B cell (primary cell): ENCODE data around the gene TTC32. TPM values are rescaled to one million over a fixed set of nuclear protein-coding genes. Genes with fewer than 3 reads are reported as not detected.
"Not testable (repeated sequence)": the region's sequence is repeated elsewhere in the genome, so short reads cannot be mapped to it uniquely, and the experiment has no call there.

ENCODE experiments used
- ATAC-seq: fragments of 200-7000 bp; cut with Tn5 transposase; one replicate; pipeline ENCODE4 v1.10.0; 2021; ENCODE audit warnings: low read depth, mild to moderate bottlenecking, moderate number of reproducible peaks, moderate library complexity
- CTCF ChIA-PET: fragments of 350-600 bp; sonication (Branson Sonifier 250); formaldehyde crosslinking; loops from one replicate; lab custom pipeline; 2021; ENCODE audit warnings: antibody characterized with exemption, inconsistent platforms; lab: Charles Lee
- POLR2A ChIA-PET: fragments of 350-600 bp; sonication (Branson Sonifier 250); formaldehyde crosslinking; loops from one replicate; lab custom pipeline; 2021; ENCODE audit warnings: antibody characterized with exemption; lab: Charles Lee
- DNase-seq: peaks from one replicate; pipeline ENCODE4 v3.0.0; 2013
- H2AFZ ChIP-seq: 2 replicates; pipeline ENCODE4 v1.6.1; 2012; ENCODE audit warnings: mild to moderate bottlenecking, low read depth, low read length; ENCODE audit not compliant: insufficient read depth, poor library complexity, severe bottlenecking
- H3K27ac ChIP-seq, 2 donors: 1 replicate in 1 of 2; 2 replicates in 1 of 2; pipeline ENCODE4 v1.5.1; 2012 to 2013; ENCODE audit warnings: low read length in 2 of 2, mild to moderate bottlenecking in 2 of 2, moderate library complexity in 1 of 2
- H3K27me3 ChIP-seq, 4 experiments: fragments of 200-600 bp in 1 of 4; sonication (generic) in 1 of 4; replicated peaks in 1 of 4; 1 replicate in 2 of 4; 2 replicates in 2 of 4; pipeline versions ENCODE4 v1.6.1 to v1.7.0; 2013 to 2016; ENCODE audit warnings: low read length in 3 of 4, mild to moderate bottlenecking in 2 of 4, mixed read lengths in 1 of 4, moderate library complexity in 1 of 4; ENCODE audit not compliant: insufficient read depth in 4 of 4, control insufficient read depth in 3 of 4; ENCODE audit errors: control extremely low read depth in 1 of 4
- H3K36me3 ChIP-seq, 2 experiments: replicated peaks in 1 of 2; 1 replicate in 1 of 2; 2 replicates in 1 of 2; pipeline versions ENCODE4 v1.6.1 to v1.7.1; 2013; ENCODE audit warnings: low read length in 1 of 2; ENCODE audit not compliant: insufficient read depth in 2 of 2, control insufficient read depth in 1 of 2; ENCODE audit errors: control extremely low read depth in 1 of 2, extremely low read depth in 1 of 2
- H3K4me1 ChIP-seq, 2 donors: fragments of 200-600 bp in 1 of 2; sonication (generic) in 1 of 2; 1 replicate in 1 of 2; 2 replicates in 1 of 2; pipeline versions ENCODE4 v1.5.1 to v1.6.1; 2013 to 2017; ENCODE audit warnings: low read length in 2 of 2; ENCODE audit not compliant: control insufficient read depth in 2 of 2, insufficient read depth in 2 of 2
- H3K4me2 ChIP-seq: replicated peaks from 2 replicates; pipeline ENCODE3; 2012; ENCODE audit warnings: mild to moderate bottlenecking, low read depth, low read length; ENCODE audit not compliant: poor library complexity, severe bottlenecking
- H3K4me3 ChIP-seq, 5 experiments: fragments of 200-600 bp in 1 of 5; sonication (generic) in 1 of 5; 1 replicate in 3 of 5; 2 replicates in 2 of 5; pipeline versions ENCODE4 v1.5.1 to v1.7.0; 2011 to 2016; ENCODE audit warnings: low read length in 4 of 5, mild to moderate bottlenecking in 4 of 5, low read depth in 2 of 5, control low read depth in 1 of 5, moderate library complexity in 1 of 5; ENCODE audit not compliant: insufficient read depth in 1 of 5; ENCODE audit errors: control extremely low read depth in 1 of 5, extremely low read depth in 1 of 5
- H3K79me2 ChIP-seq: fragments of 200-600 bp; sonication (generic); one replicate; pipeline ENCODE4 v1.6.0; 2016; ENCODE audit warnings: low read length; ENCODE audit not compliant: control insufficient read depth, insufficient read depth
- H3K9ac ChIP-seq: fragments of 200-600 bp; sonication (generic); 2 replicates; pipeline ENCODE4 v1.6.1; 2017; ENCODE audit warnings: mild to moderate bottlenecking, low read length, moderate library complexity
- H3K9me3 ChIP-seq, 3 donors: one replicate each; pipeline versions ENCODE4 v1.6.1 to v1.7.1; 2013; ENCODE audit warnings: low read length in 2 of 3; ENCODE audit not compliant: control insufficient read depth in 2 of 3, insufficient read depth in 1 of 3; ENCODE audit errors: control extremely low read depth in 1 of 3
- H4K20me1 ChIP-seq: 2 replicates; pipeline ENCODE4 v1.6.0; 2012; ENCODE audit warnings: mild to moderate bottlenecking, low read length; ENCODE audit not compliant: insufficient read depth, control insufficient read depth, poor library complexity, severe bottlenecking
- H3K27ac Mint-ChIP-seq: one replicate; pipeline ENCODE4 v1.8.0; 2021; ENCODE audit warnings: mixed read lengths
- H3K27me3 Mint-ChIP-seq: one replicate; pipeline ENCODE4 v1.8.0; 2021; ENCODE audit warnings: mixed read lengths
- H3K4me1 Mint-ChIP-seq: one replicate; pipeline ENCODE4 v1.8.0; 2021; ENCODE audit warnings: mixed read lengths
- H3K4me3 Mint-ChIP-seq: one replicate; pipeline ENCODE4 v1.8.0; 2021; ENCODE audit warnings: mixed read lengths
- H3K9me3 Mint-ChIP-seq: one replicate; pipeline ENCODE4 v1.8.0; 2022; ENCODE audit warnings: mixed read lengths; ENCODE audit not compliant: insufficient read depth
- EZH2 ChIP-seq: IDR thresholded peaks from 2 replicates; pipeline ENCODE4 v1.6.1; 2012; ENCODE audit warnings: borderline replicate concordance, low read depth, mild to moderate bottlenecking, moderate library complexity, low read length; ENCODE audit not compliant: insufficient read depth, poor library complexity, severe bottlenecking
- WGBS: methylation state at CpG from one replicate; pipeline ENCODE4 v1.1.5; 2013; ENCODE audit warnings: missing lambda C conversion rate; ENCODE audit not compliant: insufficient coverage; 5-methylcytosine and 5-hydroxymethylcytosine counted together
- intact Hi-C: fragments of 100-400 bp; cut with micrococcal nuclease; formaldehyde crosslinking; loops from one replicate; pipeline ENCODE4 v1.10.0; 2022
- polyA plus RNA-seq: library from polyadenylated mRNA; depleted of rRNA; stranded (reverse); fragments of >200 nt; gene quantifications from 2 replicates; pipeline ENCODE4 v1.2.3, GENCODE V29; 2012
- total RNA-seq, 2 donors: library from RNA; stranded (reverse); fragments of 120-200 nt in 1 of 2; gene quantifications; 1 replicate in 1 of 2; 2 replicates in 1 of 2; pipeline versions ENCODE4 v1.2.3 to v1.2.4, GENCODE V29; 2013 to 2022
- TF ChIP-seq, protein P1 (sequence below): fragments of 200-600 bp; IDR thresholded peaks from one replicate; pipeline ENCODE4 v1.8.0; 2022; ENCODE audit warnings: antibody characterized with exemption, mild to moderate bottlenecking

TTC32 gene
- total and polyA plus RNA-seq, 2 donors (not counting 1 experiment from before 2014, with no cell fraction given): 27.7 to 38.1 TPM

DNA sequence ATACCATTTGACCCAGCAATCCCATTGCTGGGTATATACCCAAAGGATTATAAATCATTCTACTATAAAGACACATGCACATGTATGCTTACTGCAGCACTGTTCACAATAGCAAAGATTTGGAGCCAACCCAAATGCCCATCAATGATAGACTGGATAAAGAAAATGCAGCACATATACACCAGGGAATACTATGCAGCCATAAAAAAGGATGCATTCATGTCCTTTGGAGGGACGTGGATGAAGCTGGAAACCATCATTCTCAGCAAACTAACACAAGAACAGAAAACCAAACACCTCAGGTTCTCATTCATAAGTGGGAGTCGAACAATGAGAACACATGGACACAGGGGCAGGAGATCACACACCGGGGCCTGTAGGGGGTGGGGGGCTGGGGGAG, 20.4 kb upstream of the TTC32 start:
- POLR2A ChIA-PET, DNase-seq, H3K36me3 ChIP-seq, H3K9me3 Mint-ChIP-seq, H3K4me3 Mint-ChIP-seq, H4K20me1 ChIP-seq, H3K27me3 Mint-ChIP-seq, H3K27me3 ChIP-seq, intact Hi-C loops, ATAC-seq, H3K9ac ChIP-seq, H3K9me3 ChIP-seq, CTCF ChIA-PET, H3K4me1 ChIP-seq, H3K4me3 ChIP-seq, H3K27ac Mint-ChIP-seq, H3K4me2 ChIP-seq, H3K4me1 Mint-ChIP-seq, H3K79me2 ChIP-seq, H3K27ac ChIP-seq, H2AFZ ChIP-seq: not testable (repeated sequence)
- WGBS: 67% methylated on average over 1 of the region's 3 CpGs

DNA sequence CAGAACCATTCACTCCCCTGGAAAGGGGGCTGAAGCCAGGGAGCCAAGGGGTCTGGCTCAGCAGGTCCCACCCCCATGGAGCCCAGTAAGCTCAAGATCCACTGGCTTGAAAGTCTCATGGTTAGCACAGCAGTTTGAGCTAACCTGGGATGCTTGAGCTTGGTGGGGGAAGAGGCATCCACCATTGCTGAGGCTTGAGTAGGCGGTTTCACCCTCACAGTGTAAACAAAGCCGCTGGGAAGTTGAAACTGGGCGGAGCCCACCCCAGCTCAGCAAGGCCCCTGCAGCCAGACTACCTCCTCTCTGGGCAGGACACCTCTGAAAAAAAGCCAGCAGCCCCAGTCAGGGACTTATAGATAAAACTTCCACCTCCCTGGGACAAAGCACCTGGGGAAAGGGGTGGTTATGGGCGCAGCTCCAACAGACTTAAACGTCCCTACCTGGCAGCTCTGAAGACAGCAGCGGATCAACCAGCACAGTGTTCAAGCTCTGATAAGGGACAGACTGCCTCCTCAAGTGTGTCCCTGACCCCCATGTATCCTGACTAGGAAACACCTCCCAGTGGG, 14.7 kb upstream of the TTC32 start:
- peaks cover 0 to 1% of the 10 kb centered on the region in 2 experiments for H3K36me3 ChIP-seq
- no peaks in the 10 kb centered on the region for H3K4me1 ChIP-seq
- no peak overlapping the region for H3K9ac ChIP-seq
- H3K4me2 ChIP-seq: no peak overlapping the region
- DNase-seq (no peak), ATAC-seq (no peak)
- H3K9me3 ChIP-seq: peaks cover 0 to 8% (median 0%) of the 10 kb centered on the region in 3 donors
- 96% methylated on average over 5 of the region's 6 CpGs for WGBS
- H3K4me1 Mint-ChIP-seq: no peaks in the 10 kb centered on the region
- H3K4me3 Mint-ChIP-seq: no peak overlapping the region
- TF ChIP-seq, protein P1, sequence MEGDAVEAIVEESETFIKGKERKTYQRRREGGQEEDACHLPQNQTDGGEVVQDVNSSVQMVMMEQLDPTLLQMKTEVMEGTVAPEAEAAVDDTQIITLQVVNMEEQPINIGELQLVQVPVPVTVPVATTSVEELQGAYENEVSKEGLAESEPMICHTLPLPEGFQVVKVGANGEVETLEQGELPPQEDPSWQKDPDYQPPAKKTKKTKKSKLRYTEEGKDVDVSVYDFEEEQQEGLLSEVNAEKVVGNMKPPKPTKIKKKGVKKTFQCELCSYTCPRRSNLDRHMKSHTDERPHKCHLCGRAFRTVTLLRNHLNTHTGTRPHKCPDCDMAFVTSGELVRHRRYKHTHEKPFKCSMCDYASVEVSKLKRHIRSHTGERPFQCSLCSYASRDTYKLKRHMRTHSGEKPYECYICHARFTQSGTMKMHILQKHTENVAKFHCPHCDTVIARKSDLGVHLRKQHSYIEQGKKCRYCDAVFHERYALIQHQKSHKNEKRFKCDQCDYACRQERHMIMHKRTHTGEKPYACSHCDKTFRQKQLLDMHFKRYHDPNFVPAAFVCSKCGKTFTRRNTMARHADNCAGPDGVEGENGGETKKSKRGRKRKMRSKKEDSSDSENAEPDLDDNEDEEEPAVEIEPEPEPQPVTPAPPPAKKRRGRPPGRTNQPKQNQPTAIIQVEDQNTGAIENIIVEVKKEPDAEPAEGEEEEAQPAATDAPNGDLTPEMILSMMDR: no peak
- no peak for TF ChIP-seq EZH2
- no peak overlapping the region for H3K27ac Mint-ChIP-seq
- no peaks in the 10 kb centered on the region for H3K27me3 Mint-ChIP-seq
- H3K27me3 ChIP-seq: no peaks in the 10 kb centered on the region
- POLR2A ChIA-PET: no interaction called here
- H3K4me3 ChIP-seq: no peak overlapping the region
- CTCF ChIA-PET: no interaction called here
- H4K20me1 ChIP-seq: no peaks in the 10 kb centered on the region
- H3K27ac ChIP-seq: no peak overlapping the region
- intact Hi-C loops: no loop called here
- no peak overlapping the region for H2AFZ ChIP-seq
- no peaks in the 10 kb centered on the region for H3K9me3 Mint-ChIP-seq
- H3K79me2 ChIP-seq: no peaks in the 10 kb centered on the region
